SKM-1 (cell line): Measurements from ENCODE around the gene IL18R1.

Experiments
- DNase-seq: peaks from one replicate; lab custom pipeline; 2025; ENCODE audit not compliant: unreplicated experiment; lab: John Stamatoyannopoulos, UW

IL18R1 gene

DNA sequence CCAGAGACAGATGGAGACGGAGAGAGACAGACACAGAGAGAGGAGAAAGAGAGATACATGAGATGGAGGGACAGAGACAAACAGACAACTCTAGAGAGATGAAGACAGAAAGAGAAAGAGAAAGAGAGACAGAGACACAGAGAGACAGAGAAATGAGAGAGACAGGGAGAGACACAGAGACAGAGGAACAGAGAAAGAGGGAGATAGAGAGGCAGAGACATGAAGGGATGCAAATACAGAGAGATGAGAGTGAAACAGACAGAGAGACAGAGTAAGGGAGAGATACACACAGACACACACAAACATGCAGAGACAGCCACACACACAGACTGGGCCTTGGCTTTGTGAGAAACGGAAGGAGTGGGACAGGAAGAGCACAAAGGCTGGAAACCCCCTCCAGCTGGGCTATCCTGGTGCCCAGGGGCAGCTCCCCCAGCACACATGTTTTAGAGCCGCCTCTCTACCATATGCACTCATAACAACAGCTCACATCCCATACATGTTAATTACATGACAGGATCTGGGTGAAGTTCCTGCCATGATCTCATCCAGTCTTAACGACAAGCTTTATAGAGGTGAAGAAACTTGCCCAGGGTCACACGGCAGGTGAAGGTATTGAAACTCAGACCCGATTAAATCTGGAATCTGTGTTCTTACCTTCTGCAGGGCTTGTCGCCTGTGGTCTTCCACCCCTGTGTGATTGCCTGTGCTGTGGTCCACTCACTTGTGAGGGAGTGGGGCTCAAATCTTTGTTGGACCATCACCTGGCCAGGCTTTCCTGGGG, 32.4 kb downstream of the IL18R1 start:
- no peak for DNase-seq

DNA sequence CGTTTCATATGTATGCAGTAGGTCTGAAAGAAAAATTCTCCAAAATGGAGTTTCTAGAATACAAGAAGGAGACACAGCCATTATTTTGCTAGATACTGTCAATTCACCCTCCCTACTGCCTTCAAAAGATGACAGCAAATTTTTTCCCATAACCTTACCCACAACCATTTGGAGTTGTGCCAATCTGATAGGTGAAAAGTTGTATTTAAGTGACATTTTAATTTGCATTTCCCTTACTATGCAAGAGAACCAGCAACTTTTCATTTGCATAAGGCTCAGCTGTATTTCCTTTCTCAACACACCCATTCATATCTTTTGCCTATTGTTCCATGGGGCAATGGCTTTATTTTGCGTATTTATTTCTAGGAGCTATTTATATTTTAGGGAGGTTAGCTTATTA, 36.0 kb downstream of the IL18R1 start:
- DNase-seq: no peak

DNA sequence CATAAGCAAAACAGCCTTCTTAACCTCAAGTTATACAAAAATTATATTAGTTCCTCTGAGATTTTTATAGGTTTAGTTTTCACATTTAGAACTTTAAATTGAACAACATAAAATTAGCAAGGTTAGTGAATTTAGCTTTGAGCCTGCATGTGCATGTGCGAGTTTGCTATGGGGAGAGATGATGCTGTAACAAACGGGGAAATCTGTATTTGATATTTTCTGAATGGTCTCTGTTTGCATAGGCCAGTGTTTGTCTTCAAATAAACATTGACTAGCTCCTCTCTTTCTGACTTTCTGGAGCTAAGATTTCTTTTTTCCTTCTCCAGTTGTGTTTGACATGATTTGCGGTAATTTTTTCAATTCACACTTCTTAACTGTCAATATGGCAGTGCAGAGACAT, 36.5 kb downstream of the IL18R1 start:
- no peak for DNase-seq

DNA sequence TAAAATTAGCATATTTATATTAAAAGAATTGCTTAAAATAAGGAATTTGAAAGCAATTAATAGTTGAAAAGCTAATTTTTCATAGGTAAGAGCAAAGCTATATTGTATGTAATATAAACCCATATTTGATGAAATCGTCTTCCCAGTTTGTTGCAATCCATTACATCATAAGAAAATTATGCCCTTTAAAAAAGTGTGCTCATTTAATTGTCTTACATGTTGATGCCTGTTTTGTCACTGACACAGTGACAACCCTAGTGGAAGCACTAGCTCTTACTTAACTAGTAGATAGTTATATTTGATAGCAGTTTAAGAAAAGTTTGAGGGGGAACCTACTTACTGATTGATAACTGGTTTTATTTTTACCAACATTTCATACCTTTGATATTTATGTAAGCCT, 37.3 kb downstream of the IL18R1 start:
- no peak for DNase-seq

DNA sequence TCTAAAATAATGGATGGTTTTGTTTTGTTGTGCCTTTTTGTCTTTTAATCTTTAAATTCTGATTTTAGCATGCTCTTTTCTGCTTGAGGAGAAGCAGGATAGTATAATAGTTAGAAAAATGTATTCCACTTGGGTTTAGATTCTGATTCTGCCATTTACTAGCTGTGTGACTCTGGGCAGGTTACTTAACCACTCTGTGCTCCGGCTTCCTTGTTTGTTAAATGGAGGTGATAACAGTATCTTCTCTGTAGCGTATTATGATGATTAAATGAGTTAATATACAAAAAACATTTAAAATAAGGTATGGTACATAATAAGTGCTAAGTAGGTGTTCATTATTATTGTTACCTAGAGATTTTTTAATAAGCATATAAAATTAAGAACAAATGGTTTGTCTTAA, 40.4 kb downstream of the IL18R1 start:
- no peak for DNase-seq

DNA sequence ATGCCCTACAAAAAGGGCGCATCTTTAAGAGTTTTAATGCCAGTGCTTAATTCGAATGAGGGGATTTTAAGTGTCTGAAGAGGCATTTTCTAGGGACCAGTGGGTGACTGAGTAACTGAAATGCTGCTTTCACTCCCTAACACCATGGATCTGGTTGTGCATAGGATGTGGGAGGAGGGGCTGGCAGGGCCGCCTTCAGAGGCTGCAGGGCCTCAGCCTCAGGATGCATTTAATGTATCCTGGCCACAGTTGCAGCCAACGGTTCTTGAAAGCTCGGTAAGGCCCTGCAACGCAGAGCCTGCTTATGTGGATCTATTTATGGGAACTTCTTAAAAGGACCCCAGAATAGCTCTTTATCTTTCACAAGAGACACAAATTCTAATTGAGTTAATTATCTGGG, 41.6 kb downstream of the IL18R1 start:
- DNase-seq: no peak

DNA sequence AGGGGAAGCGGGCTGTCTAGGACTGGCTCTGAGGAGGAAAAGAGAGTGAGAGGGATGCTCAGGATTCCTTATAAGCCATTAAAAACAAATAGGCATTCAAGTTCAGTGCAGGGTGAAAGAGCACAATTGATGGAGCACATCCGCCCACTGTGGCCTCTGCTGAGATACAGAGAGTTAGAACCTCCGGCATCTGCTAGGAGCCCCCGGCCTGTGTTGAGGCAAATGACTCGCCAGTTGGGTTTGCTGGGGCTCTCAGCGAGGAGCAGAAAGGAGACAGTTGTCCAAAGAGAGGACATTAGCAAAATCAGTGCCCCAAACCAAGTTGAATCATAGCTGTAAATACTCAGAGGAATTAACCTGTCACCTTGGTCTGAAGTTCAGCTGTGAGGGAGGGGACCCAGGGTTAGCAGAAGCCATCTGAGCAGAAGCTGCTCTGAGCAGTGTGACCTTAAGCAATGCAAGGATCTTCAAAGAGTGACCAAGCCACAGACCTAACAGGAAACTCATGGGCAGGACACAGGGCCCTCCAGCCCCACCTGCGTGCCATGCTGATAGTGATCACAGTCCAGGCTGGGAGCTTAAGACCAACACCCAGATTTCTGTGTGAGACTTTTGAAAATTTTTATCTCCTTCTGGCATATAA, 44.0 kb downstream of the IL18R1 start:
- DNase-seq: no peak

DNA sequence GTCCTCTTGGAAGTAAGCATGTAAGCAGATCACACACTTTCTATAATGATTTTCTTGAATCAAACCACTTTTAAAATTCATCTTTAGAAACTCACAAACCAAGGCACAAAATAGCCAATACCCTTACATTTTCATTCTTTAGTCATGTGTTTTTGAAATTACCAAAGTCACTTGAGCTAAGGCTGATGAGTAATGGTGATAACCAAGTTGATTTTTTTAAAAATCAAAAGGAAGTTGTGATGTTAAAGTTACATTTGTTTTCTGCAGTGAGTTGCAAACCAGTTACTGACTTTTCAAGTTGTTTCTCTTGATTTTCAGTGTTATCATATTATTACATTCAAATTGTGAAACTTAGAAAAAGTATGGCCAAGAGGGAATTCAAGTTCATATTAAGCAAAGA, 45.9 kb downstream of the IL18R1 start:
- DNase-seq: no peak

DNA sequence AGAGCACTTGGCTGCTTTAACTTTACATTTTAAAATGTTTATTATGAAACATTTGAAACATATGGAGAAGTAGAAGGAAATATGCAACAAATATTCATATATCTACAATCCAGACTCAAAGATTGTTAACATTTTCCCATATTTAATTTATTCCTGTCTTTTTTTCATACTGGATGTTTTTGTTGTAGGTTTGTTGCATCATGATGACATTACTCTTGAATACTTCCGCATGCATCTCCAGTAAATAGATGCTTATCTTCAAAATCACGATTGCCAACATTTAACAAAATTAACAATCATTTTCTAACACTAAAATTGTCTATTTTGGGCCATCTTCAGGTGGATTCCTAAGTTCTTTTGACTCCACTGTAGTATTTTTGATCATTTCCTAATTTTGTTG, 46.3 kb downstream of the IL18R1 start:
- DNase-seq: no peak

DNA sequence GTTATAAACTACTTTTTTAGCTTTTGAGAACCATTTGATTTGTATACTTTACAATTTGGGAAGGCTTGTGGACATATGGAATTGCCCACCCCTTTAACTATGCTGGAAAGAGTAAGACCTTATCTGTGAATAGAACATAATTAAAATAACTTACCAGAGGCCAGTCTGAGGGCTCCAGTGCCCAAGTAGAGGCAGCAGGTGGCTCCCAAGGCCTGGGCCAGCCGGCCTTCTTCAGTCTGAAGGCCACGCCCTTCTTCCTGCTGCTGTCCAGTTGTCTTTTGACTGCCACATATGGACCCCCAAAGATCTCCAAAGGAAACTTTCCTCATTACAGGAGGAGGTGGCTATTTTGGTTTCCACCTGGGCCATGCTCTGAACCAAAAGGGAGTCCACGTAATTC, 55.4 kb downstream of the IL18R1 start:
- DNase-seq: no peak

DNA sequence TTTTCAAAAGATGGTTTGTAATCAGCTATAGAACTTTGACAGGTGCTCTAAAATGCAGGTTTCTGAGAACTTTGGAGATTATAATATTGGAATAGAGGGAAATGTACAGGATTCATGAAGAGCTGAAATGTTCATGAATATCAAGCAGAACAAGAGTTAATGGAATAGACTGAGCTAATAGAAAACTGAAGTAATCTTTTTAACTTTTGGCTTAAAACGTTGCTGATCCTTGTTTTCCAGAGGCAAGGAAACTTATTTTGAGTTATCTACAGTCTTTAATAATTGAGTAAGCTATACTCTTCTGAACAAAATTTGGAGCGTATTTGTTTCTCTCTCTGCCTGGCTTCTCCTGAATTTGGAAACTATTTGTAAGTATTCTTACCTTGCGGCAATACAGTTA, 56.6 kb downstream of the IL18R1 start:
- DNase-seq: no peak

DNA sequence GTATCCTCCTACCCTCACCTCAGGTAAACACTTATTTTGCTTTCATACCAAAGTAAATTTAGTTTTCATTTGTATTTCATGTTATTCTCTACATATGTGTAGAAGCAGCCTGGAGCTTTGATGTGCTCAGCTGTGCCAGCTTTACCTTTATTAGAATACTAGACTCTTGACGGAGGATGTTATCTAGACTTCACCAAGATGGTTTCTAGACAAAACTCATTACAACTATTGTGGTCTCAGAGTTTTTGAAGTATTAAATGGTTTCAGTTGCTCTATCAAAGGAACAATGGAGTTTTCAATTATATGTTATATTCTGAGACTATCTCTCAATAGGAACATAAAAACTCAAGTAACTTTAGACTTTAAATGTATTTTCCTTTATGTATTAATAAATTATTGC, 62.4 kb downstream of the IL18R1 start:
- no peak for DNase-seq

DNA sequence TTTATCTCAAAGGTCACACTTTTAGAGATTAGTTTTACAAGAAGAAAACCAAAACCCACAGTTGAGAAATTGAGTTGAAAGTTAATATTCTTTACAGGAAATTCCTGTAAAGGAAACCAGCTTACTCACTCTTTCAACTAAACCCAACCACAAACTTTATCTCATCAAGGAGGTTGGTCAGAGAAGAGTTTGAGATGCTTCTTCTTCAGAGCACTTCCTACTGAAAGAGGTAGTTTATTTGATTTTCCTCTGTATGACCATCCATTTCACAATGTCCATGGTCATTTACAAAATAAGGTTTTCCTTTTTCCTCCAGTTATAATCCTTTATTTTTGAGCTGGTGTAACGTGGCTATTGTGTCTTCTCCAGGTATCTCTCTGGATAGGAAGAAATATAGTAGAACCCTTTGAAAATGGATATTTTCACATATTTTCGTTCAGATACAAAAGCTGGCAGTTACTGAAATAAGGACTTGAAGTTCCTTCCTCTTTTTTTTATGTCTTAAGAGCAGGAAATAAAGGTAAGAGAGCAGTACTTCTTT, 62.9 kb downstream of the IL18R1 start:
- peak; percentile 82 for DNase-seq

DNA sequence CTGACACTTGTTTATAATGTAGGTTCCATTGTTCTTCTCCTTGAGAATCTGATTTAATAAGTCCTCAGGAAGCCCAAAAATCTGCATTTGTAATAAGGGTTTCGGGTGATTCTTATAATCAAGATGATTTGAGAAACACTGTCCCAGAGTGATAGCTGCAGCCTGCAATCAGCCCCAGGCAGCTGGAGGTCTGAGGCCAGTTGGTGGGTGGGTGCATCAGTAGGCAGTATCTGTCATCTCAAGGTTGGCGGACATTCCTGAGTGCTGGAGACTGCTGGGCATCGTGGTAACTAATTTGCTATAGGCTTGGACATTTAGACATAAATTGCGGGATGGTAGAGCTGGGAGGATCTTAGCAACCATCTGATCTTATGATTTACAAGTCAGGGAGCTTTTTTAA, 64.7 kb downstream of the IL18R1 start:
- no peak for DNase-seq

DNA sequence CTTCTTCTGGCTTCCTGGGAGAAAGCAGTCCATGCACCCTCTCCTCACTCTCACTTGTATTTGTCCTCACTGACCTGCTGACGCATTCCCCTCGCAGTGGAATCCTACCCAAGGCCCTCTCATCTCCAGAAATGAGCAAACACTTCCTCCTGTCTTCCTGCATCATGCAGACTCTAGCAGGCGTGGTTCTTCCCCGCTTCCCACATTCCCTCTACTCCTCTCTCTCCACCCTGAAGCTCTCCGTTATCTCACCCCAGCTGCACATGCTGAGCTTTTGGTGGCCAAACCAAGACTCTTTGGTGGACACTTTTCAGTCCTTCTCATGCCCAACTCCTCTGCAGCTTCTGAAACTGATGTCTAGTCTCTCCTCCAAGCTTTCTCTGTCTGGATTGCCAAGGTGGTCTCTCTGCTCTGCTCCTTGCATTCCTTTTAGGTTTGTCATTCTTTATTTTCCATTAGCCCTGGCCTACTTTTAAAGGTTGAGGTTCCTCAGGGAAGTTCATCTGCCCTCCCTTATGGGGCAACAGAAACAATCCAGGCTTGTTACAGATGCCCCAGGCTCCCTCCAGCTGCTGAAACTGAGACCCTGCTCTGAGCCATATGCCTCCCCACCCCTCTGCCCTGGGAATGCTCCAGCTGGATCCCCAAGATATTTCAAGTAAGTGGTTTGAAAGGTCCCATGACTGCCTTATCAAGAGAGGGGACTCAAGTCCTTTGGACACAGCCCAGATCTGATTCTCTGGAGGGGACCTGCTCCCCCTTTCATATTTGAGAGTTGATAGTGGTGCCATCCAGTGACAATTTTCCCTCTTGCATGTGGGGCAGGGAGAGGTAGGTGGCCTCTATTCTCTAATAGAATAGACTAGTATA, 66.5 kb downstream of the IL18R1 start:
- DNase-seq: no peak

DNA sequence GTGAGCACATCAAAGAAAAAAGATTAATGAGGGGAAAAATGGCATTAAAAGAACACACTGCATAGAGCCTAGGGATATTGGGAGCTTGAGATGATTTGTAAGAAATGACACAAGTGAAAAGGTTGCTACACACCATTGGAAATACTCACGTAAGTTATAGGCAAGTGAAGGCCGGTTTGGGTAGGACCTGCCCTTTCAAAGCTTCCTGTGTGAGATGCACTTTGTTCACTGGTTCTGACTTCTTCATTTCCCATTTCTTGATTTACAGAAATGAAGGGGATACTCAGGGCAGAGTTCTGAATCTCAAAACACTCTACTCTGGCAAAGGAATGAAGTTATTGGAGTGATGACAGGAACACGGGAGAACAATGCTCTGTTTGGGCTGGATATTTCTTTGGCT, 67.3 kb downstream of the IL18R1 start, which contains the start of gene IL18RAP:
Gene IL18RAP, plus strand, starts transcription at position 251 of the 400 bp plus-strand sequence. Its CDS starts 118 bp downstream, at position 369.
- peak; percentile 43 for DNase-seq

DNA sequence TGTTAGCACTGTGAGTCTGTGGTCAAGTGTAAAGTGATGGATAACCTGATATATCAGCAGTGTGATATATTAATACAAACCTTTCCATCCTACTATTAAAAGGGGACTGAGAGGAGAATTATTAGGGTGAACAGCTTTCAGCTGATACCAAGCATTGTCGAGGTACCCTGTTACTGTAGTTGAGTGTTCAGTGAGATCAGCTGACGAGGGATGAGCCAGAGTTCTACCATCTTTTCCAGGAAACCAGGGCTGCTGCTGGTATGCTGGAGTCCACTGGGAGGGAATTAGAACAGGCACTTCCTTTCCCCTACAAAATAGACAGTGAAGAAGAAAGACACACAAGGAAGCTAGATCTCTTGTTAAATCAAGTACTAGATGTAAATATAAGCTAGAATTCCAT, 67.8 kb downstream of the IL18R1 start:
- DNase-seq: no peak

DNA sequence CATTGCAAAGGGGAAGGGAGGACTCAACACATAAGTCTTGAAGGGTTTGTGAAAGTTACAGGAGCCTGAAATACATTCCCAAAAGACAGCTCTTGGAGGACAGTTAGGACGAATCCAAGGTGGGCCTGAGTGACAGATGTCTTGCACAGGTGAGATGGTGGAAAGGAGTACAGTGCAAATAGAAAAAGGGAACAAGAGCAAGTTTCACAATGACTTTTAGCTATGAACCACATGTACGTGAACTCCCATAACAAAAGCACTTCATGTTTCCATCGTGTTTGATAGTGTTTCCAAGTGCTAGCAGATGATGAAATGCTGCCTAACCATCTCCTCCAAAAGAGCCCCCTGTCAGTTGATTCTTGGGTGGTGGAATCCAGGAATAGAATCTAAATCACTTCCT, 69.2 kb downstream of the IL18R1 start:
- DNase-seq: peak; percentile 58

DNA sequence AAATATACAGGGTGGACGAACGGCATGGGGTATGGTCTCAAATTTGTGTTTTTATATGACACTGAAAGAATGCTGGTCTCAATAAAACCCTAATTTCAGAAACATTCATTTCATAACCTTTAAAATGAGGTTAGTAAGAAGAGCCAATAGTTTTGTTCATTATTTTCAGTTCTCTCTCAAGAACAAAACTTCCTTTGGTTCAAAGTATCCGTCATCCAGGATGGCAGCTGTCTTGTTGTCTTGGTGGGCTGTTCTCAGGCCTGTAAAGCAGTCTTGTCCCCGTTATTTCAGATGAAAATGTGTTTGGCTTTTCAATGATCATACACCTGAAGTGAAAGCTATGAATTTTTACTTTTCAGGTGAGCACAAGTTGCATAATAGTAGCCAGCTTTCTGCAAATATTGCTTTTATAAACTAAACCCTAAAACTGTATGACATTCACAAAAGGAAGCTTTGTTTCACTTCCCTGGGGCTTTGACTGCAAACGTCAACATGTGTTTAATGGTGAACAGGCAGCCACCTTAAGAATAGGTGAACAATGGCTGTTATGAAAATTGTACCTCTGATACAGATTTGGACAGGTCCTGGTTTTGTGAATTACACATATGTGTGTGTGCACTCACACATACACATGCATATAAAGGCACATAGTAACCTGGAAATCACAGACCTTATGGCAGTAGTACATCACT, 70.0 kb downstream of the IL18R1 start:
- no peak for DNase-seq

DNA sequence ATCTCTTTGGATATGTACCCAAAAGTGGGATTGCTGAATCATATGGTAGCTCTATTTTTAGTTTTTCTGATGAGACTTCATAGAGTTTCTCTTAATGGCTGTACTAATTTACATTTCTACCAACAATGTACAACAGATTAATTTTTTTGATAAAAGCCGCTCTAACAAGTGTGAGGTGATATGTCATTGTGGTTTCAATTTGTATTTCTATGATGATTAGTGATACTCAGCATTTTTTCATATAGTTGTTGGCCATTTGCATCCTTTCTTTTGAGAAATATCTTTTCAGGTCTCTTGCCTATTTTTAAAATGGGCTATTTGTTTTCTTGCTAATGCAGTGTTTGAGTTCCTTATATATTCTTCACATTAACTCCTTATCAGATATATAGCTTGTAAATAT, 71.7 kb downstream of the IL18R1 start:
- no peak for DNase-seq

DNA sequence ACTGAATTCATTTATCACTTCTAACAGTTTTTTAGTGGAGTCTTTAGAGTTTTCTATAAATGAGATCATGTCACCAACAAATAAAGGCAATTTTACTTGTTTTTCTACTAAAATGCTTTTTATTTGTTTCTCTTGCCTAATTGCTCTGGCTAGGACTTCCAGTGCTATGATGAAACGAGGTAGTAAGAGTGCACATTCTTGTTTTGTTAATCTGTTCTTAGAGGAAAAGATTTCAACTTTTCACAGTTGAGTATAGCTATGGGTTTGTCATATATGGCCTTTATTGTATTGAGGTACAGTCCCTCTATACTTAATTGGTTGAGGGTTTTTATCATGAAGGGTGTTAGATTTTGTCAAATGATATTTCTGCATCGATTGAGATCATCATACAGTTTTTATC, 73.0 kb downstream of the IL18R1 start:
- no peak for DNase-seq
